Globus pallidus (tissue), 1 donor: ENCODE measurements around the gene STARD7.
"Not testable (repeated sequence)": the region's sequence is repeated elsewhere in the genome, so short reads cannot be mapped to it uniquely, and the experiment has no call there.

Experiments
- DNase-seq: peaks from one replicate; pipeline ENCODE4 v3.0.0-alpha.2; 2015; ENCODE audit warnings: low spot score

Gene STARD7

DNA sequence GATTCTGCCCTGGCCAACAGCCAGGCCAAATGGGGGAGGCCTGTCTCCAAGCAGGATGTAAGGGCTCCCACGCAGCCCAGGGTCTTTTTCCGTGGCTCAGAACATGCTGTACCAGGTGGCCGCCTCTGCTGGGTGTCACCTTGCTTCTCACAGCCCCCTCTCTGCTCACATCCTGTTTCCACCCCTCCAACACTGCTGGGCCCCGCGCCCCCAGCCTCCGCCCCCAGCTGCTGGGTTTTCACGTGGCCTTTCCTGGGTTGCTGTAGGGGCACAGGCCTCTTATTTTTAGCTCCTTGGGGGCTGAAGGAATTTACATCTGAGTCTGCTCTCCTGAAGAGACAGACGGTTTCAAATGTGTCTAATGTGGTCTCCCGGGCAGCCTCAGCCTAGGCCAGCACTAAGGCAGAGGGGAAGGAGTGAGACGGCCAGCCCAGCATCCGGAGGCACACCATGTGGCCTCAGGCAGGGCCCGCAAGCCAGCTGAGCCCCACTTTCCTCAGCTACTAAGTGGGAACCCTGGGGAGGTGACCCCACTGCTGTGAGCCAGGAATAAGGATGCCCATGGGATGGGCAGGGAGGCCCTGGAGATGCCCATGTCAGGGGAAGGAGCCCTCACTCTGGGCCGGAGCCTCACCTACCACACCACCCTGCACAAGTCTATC lies 44.7 kb downstream of the STARD7 start:
- no peak for DNase-seq

DNA sequence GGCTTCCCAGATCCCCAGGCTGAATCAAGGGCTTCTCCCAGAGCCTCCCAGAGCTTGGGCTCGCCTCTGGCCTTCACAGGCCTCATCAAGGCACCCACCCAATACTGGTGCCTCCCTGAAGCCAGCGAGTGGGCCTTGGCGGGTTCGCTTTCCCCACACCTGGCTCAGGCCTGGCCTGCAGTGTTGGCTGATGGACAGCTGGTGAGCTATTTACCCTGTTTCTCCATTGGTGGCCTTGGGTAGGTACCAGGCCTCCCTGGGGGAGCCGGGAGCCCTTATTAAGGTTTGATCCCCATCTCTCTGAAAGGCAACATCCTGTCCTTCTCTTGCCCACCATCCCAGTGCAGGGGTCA lies 45.2 kb downstream of the STARD7 start:
- no peak for DNase-seq

DNA sequence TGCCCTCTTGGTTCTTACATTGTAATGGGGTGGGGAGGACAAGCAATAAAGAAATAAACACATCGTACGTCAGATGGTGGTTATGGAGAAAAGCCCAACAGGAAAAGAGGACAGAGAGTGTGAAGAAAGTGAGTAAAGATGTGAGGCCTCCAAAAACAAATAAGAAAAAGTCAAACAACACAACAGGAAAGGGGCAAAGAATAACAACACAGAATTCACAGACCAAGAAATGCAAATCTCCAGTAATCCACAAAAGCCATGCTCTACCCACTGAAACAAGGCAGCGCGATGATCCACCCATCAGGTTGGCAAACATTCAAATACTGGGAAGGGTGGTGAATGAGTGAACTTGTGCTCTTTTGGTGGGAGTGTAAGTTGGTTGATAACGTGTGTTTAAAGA lies 46.7 kb downstream of the STARD7 start:
- DNase-seq = no peak

DNA sequence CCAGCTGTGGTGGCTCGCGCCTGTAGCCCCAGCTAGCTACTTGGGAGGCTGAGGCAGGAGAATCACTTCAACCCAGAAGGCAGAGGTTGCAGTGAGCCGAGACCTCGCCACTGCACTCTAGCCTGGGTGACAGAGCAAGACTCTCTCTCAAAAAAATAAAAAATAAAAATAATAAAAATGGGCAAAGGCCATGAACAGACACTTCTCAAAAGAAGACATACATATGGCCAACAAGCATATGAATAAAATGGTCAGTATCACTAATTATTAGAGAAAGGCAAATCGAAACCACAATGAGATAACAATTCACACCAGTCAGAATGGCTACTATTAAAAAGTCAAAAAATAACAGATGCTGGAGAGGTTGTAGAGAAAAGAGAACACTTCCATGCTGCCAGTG lies 48.3 kb downstream of the STARD7 start:
- not testable (repeated sequence) for DNase-seq

DNA sequence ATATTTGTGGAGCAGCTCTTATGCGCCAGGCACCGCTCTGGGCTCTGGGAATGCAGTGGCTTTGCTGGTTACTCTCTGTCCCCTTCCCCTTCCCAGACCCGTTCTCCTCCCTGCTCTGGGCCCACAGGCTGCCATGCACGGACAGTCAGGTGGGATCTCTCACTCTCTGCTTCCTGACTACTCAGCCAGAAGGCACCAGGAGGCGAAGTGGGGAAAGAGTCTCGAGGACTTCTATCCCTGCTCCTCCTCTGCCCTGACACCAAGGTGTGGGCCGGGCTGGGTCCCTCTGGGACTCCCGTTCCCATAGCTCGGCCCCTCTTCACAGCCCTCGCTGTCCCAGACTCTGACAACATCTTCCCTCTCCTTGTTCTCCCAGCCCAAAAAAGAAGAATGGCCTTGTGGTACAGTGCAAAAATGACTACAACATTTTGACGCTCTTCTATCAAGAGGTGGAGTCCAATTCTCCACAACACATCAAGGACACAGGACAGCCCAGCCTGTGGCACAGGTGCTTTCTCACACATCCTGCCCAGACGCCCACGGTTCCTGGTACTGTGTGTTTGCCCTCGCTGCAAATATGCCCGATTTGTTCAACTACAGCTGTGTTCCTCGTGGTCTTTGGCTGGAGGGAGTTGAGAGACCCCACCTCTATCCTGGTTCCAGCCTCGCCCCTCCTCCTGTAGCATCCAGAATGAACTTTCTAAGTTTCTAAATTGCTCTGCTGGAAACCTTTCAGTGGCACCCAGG lies 49.4 kb downstream of the STARD7 start:
- no peak for DNase-seq

DNA sequence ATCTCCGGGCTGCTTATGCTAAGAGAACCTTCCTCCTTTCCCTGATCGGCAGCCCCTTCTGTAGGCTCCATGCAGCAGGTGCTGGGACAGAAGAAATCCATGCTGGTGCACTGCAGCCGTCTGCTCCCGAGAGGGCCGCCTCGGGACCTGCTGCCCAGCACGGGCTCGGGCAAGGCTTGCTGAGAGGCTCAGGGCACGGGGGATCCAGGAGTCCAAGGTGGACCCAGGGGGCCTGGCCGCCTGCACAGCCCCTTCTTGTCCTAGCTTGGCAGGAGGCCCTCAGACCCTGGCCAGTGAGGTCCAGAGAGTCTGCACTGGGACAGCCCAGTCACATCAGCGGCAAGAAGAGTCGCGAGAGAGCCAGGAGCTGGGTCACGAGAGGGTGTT lies 50.1 kb downstream of the STARD7 start:
- no peak for DNase-seq

DNA sequence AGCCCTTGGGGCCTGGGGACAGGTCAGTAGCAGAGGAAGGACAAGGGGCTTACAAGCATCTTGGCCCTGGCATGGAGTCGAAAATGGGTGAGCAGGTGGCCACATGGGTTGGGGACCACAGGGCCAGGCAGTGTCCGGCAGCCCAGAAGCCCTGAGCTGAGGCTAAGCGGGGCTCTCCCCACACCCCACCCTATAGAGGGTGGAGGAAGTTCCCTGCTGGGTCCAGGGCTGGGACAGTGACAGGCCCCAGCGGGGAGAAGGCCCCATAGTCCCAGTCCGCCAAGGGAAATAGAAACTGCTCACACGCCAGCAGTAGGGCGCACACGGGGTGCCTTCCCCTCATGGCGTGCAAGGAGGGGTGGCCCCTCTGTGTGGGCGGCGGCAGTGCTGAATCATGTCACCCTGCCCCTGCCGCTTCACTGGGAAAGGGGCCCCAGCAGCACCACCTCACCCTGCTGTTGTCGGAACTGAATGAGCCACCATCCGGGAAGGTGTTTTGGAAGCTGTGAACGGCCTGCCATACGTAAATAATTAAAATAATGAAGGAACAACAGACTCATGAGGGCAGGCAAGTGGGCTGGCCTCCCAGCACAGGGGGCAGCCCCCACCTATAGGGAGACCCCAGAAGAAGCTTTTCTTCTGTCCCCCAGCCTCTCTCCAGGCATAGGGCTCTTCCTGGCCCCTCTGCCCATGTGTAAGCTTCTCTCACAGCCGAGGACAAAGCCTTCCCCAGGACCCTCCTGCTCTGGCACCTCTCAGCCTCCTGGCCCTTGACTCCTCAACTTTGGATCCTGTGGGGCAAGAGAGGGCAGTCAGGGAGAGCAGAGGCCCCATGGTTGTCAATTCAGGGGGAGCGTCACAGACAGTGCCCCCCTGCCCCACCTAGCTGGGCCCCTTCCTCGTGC lies 50.7 kb downstream of the STARD7 start:
- no peak for DNase-seq

DNA sequence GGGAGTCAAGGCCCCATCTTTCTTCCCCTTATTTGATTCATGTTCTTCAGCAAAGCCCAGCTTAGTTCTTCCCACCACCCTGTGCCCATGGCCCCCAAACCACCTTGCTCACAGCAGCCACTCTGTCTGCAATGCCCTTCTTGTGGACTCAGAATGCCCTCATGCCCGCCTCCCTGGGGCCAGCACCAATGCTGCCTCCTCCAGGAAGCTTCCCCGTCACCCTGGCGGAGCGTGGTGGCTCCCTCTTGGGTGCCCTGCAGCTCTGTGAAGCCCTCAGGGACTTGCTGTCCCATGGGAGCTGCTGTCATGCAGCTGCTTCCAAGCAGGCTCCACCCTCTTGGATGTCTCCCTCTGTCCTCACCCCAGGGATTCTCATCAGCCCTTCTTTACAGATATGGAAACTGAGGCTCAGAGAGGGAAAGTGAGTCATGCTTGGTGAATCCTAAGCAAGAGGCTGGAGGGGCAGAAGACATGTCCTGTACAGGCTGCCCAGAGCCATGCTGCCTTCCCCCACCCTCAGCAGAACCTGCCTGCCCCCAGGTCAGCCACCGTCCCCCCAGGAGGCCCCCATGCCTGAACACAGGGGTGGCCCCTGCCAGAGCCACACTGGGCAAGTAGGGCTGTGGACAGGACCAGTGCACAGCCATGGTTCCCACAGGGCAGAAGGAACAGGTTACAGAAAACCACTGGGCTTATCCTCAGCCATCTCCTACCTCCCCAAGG lies 51.5 kb downstream of the STARD7 start:
- no peak for DNase-seq

DNA sequence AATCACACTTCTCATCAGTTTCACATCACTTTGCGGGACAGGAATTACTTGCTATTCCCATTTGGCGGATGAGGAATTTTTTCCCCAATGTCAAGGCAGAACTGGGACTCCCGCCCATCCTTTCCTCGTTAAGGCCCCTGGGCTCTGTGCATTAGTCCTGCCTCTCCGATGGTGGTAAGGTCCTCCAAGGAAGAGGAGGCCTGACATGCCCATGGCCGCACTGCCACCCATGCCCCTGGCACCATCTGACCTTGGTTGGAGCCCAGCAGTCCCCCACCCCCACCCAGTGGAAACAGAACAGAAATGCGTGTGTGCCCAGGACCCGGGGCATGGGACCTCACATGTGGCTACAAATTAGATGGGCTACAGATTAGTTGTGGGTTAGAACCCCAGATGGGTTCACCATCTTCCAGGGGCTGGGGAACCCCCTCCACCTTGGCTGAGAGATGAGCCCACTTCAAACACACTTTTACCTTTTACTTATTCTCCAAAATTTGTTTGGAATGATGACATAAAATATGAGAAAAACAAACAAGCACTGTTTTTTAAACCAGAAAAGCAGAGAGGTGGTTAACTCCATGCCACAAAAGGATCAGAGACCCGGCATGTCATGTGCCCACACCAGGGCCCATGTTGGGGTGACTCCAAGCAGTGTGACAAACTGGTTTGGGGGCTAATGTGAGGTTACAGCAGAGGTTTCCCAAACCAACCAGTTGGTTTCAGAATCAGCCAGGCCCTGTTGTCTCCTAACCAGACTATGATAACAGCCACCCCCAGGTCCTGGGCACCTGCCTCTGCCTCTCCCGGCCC lies 52.4 kb downstream of the STARD7 start:
- no peak for DNase-seq

DNA sequence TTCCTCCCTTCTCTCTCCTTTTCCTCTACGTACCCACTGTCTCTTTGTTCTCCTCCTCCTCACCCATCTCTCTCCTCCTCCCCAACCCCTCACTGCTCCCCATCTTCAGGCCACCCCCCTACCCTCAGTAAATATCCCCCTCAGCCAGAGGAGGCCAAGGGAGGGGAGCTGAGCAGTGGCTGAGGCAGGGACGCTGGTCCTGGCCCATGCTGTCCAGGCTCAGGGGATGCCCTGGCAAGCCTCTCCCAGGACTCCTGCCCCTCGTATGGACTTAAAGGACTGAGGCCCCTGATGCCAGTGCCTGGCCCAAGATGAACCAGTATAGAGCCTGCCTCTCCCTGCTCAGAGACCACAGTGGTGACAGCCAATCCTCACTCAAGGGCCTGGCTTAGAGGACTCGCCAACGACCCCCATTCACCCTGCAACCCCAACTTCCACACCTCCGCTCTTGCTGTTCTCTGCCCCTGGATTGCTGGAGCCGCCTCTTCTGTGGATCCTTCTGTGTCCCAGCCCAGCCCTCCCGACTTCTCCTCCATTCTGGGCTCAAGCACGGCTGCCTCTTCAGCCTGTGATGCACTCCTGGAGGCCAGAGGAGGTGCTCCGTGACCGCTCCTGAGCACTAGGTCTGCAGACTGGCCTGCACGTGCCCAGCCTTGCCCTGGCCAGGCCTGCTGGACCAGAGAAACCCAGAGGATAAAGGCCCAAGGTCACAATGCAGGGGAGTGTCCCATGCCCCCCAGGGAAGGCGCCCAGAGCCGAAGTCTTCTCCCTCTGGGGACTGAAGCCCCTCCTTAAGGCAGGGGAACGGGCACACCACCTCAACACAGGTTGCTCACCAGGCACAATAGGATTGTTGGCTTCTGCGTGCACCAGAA lies 53.9 kb downstream of the STARD7 start:
- DNase-seq = no peak

DNA sequence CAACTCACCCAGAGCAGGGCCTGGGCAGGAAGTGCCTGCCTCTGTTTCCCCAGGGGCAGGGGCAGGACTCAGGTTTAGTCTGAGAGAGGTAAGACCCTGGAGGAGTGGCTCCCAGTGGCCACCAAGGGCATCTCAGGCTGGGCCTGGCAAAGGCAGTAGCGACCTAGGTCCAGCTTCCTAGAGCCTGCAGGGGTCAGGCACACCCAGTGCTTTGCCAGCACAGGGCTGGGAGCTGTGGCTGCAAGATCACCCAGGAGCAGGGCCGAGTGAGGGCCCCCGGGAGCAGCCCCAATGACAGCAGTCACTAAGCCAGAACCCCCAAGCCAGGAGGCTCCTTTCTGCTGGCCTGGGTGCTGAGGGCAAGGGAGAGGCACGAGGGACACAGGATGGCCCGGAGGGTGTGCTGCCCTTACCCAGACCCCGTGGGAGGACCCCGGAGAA lies 54.6 kb downstream of the STARD7 start:
- DNase-seq = no peak

DNA sequence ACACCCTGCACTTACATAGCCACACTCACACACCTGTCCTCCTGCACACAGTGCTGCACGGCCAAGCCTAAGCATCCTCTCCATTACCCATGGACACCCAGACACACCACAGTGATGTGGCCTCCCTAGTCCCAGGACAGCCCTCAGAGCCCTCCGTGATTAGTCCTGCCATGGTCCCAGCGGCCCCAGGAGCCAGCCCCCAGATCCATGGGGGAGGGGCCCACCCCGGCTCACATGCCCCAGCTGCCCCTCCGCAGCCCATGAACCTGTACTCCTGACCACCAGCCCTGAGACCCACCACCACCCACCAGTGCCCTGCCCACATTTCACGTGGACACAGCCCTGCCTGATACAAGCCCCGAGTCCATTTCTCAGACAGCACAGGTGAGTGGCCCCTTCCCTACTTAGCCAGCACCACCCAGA lies 55.3 kb downstream of the STARD7 start:
- no peak for DNase-seq

DNA sequence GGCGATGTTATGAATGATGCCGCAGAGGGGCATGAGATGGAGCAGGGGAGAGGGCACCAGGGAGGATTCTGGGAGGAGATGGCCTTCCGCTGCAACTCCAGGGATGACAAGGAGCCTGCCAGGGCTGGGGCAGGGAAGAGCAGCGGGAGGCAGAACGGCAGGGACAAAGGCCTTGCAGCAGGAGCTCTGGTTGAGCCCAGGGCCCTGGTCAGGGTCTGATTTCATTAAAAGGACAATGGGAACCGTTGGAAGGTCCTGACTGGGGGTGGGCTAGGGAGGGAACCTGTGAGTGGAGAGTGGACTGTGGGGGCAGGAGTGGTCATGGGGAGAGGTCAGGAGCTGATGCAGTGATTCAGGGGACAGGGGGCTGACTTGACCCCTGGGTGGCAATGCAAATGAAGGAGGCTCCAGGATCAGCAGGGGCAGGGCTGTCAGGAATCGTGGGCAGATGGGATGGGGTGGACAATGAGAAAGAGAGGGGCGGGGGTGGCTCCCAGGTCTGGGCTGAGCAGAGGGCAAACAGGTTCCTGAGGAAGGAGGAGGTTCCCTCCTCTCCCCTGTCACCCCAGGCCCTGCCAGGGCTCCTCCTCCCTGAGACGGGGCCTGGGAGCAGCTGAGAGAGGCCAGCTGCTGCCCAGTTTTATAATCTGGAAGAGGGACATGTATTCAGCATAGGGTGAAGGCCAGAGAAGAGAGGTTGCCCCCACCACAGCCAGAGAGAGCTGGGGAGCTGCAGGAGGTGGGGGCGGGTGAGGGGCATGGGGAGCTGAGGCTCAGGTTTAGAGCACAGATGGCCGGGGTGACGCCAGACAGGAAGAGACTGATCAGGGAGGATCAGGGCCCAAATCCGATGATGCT lies 56.1 kb downstream of the STARD7 start:
- DNase-seq = no peak

DNA sequence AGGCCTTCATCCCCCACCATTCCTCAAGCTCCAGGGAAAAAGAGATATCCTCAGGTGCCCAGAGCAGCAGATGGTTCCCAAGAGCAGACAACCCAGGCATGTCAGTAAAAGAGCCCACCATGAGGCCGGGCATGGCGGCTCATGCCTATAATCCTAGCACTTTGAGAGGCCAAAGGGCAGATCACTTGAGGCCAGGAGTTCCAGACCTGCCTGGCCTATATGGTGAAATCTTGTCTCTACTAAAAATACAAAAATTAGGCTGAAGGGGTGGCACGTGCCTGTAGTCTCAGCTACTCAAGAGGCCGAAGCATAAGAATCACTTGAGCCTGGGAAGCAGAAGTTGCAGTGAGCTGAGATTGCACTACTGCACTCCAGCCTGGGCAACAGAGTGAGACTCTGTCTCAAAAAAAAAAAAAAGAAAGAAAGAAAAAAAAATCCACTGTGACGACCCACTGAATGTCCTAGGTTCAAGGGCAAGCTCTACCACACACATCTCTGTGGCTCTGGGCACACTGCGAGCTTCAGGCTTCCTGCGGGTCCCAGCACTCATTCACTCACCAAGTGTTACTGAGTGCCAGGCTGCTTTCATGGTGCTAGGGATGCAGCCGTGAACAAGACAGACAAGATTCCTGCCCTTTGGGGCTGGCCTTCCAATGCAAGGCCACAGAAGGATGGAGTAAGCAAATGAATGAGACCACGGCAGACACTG lies 56.9 kb downstream of the STARD7 start:
- no peak for DNase-seq

DNA sequence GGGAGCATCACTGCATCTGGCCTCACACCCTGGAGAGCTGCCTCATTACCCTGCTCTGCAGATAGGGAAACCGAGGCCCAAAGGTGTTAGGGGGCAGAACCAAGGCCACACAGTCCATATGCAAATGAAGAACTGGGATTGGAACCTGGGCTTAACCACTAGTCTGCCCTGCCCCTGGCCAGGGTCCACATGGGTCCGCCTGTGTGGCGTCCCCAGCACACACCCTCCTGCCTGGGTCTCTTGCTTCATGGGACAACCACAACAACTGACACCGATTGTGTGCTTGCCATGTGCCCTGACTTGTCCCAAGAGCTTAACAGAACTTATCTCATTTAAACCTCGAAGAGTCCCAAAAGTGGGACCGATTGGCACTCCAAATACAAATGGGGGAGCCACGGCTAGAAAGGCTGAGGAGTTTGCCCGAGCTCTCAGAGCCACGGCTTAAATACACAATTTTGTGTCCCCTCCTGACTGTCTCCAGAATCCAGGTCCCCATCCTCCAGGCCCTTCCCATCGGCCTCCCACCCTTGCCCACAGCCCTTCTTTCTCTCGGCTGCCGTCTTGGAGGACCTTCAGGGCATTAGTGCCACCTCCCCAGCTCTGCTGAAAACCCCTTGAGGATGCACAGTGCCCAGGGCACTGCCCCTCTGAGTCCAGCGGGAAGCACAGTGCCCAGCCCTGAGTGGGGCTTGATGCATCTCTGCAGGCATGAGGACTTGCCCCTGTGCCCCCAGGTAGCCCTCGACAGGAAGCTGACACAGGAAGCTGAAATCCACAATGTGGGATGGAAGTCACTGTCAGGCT lies 57.6 kb downstream of the STARD7 start:
- DNase-seq = no peak

DNA sequence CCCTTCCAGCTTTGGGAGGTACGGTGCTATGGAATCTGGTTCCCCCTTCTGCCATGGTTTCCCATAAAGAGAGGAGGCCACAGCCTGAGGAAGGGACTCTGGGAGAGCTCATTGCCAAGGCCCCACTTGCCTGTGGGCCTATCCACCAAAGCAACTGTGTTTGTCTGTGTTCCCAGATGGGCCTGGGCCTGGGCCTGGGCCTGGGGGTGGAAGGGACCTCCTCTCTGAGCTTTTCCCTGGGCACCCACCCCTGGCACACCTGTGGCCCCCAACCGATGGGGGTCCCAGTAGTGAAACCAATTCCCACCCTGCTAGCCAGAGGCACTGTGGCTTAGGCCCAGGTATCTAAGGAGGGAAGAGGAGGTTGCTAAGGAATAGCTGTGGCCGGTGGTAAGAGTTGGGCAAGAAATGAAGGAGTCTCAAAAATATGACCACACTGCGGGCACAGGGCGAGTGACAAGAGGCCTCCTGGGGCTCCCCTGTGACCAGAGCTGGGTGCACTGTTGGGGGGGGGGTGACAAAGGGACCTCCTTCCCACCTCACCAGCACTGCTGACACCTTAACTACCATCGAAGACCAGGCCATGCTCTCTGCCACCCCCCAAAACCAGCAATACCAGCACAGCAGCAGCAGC lies 58.5 kb downstream of the STARD7 start:
- DNase-seq = no peak
